Measurements from ENCODE around the gene HIVEP3. TPM values are rescaled to one million over a fixed set of nuclear protein-coding genes. Genes with fewer than 3 reads are reported as not detected.

Gene HIVEP3
- total and polyA plus RNA-seq, 11 donors = 3.2 to 11.9 (median 5.0) TPM

GRCh38 chr1:41482001-41482765 is 436.5 kb downstream of the HIVEP3 start:
- Histone ChIP-seq H3K27ac (peak overlapping the region in 8 of 12 donors; percentile 13 to 70 (median 44)), H3K4me3 (no peak overlapping the region), H3K36me3 (no peaks in the 10 kb centered on the region), H3K4me1 (peaks cover 0 to 68% (median 29%) of the 10 kb centered on the region in 12 donors), H3K27me3 (no peaks in the 10 kb centered on the region), H3K9me3 (no peaks in the 10 kb centered on the region)
- no peak for ATAC-seq
- WGBS, 4 donors = 55 to 57% (median 56%) methylated on average over 15 to 18 of the region's 18 CpGs
- no peak for TF ChIP-seq POLR2A (IDR thresholded peaks at IDR 0.05)
- TF ChIP-seq, protein P1, sequence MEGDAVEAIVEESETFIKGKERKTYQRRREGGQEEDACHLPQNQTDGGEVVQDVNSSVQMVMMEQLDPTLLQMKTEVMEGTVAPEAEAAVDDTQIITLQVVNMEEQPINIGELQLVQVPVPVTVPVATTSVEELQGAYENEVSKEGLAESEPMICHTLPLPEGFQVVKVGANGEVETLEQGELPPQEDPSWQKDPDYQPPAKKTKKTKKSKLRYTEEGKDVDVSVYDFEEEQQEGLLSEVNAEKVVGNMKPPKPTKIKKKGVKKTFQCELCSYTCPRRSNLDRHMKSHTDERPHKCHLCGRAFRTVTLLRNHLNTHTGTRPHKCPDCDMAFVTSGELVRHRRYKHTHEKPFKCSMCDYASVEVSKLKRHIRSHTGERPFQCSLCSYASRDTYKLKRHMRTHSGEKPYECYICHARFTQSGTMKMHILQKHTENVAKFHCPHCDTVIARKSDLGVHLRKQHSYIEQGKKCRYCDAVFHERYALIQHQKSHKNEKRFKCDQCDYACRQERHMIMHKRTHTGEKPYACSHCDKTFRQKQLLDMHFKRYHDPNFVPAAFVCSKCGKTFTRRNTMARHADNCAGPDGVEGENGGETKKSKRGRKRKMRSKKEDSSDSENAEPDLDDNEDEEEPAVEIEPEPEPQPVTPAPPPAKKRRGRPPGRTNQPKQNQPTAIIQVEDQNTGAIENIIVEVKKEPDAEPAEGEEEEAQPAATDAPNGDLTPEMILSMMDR (IDR thresholded peaks at IDR 0.05) = no peak
- intact Hi-C loops (cut with DNase I) = no loop called here
- peak in 3 of 5 donors; percentile 49 to 75 (median 63) for DNase-seq

GRCh38 chr1:41481109-41481775 is 437.5 kb downstream of the HIVEP3 start:
- no peaks in the 10 kb centered on the region for H3K36me3 ChIP-seq
- H3K9me3 ChIP-seq = no peaks in the 10 kb centered on the region
- H3K27ac ChIP-seq = no peak overlapping the region
- TF ChIP-seq POLR2A (IDR thresholded peaks at IDR 0.05) = no peak
- TF ChIP-seq, protein P1 (IDR thresholded peaks at IDR 0.05) = no peak
- no peak overlapping the region for H3K4me3 ChIP-seq
- intact Hi-C loops (cut with DNase I) = no loop called here
- ATAC-seq = no peak
- no peaks in the 10 kb centered on the region for H3K27me3 ChIP-seq
- 88 to 96% (median 91%) methylated on average over 11 to 15 of the region's 15 CpGs for WGBS, 4 donors
- peaks cover 0 to 67% (median 27%) of the 10 kb centered on the region in 12 donors for H3K4me1 ChIP-seq
- DNase-seq = peak in 3 of 5 donors; percentile 17 to 20 (median 18)

DNA sequence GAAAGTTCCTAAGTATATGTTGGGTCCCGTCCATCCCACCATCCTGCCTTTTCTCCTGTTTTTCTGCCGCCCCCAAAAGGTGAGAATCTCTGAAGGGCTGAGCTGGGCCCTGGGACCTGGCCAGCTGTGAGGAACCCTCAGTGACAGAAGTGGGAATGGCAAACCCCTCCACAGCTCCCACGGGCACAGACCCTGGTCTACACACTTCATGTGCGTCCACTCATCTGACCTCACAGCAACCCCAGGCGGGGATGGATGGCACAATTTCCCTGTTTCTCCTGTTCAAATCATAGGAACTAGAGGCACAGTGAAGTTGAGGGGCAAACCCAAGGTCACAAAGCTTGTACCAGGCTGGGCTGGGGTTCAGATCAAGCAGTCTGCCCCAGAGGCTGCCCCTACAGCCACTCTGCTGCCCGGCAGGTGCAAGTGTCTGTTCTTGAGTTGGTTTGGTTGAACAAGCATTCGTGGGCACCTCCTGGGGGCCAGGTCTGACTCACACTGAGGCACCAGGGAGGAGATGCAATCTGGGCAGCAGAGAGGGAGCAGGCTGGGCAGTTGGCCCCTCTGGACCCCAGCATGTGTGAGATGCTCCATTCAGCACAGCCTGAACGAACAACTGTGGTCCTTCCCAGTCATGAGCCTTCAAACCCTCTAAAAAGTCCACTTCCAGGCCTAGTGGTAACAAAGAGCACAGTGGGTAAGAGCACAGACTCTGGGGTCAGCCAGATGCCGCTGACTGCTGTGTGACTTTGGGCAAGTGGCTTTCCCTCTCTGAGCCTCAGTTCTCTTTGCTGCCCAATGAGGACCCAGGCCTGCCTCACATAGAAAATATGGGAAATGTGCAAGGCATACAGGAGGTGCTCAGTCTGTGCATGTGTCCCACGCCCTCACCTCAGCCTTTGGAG is 438.3 kb downstream of the HIVEP3 start:
- TF ChIP-seq POLR2A (IDR thresholded peaks at IDR 0.05) = no peak
- TF ChIP-seq, protein P1 (IDR thresholded peaks at IDR 0.05) = no peak
- peak in 2 of 5 donors; percentile 21 to 26 for DNase-seq
- ATAC-seq = no peak
- no peaks in the 10 kb centered on the region for H3K9me3 ChIP-seq
- peaks cover 0 to 69% (median 34%) of the 10 kb centered on the region in 12 donors for H3K4me1 ChIP-seq
- no peaks in the 10 kb centered on the region for H3K27me3 ChIP-seq
- H3K36me3 ChIP-seq = no peaks in the 10 kb centered on the region
- peak overlapping the region in 1 of 12 donors; percentile 42 for H3K27ac ChIP-seq
- no peak overlapping the region for H3K4me3 ChIP-seq
- intact Hi-C loops (cut with DNase I) = no loop called here
- 91 to 97% (median 94%) methylated on average over 8 to 10 of the region's 10 CpGs for WGBS, 4 donors

Data from heart left ventricle (tissue), 16 donors.